ENCODE results near the gene RWDD1. TPM values are rescaled to one million over a fixed set of nuclear protein-coding genes. Genes with fewer than 3 reads are reported as not detected.
A peak's percentile ranks its signal among the peaks of the same experiment; 100 is the strongest.

The RWDD1 gene
- total and polyA plus RNA-seq, 5 donors from 2014 or later = 49.5 to 97.8 (median 70.7) TPM

- H3K36me3 ChIP-seq (ENCODE audit: control insufficient read depth, insufficient read depth, low read length) = no peaks in the 10 kb centered on the region
- H3K27me3 ChIP-seq (ENCODE audit: control insufficient read depth, insufficient read depth, low read length) = peaks cover 15% of the 10 kb centered on the region
- Mint-ChIP-seq H3K36me3 (no peaks in the 10 kb centered on the region), H3K4me3 (no peak overlapping the region), H3K9me3 (no peaks in the 10 kb centered on the region), H3K27ac (no peak overlapping the region), H3K27me3 (peaks cover 25% of the 10 kb centered on the region), H3K4me1 (peaks cover 0 to 5% (median 2%) of the 10 kb centered on the region in 4 donors)
- no peak overlapping the region for H3K27ac ChIP-seq (ENCODE audit: insufficient read depth, low read length, poor library complexity, severe bottlenecking)
- H3K4me3 ChIP-seq (ENCODE audit: low read depth, low read length) = no peak overlapping the region
- H3K9me3 ChIP-seq (ENCODE audit: control insufficient read depth in 2 of 2, low read length in 2 of 2) = no peaks in the 10 kb centered on the region
- H3K4me1 ChIP-seq (ENCODE audit: control insufficient read depth, insufficient read depth, low read length, poor library complexity, severe bottlenecking) = no peaks in the 10 kb centered on the region
- peak; percentile 85 to 89 for ATAC-seq (ENCODE audit: low read depth in 2 of 2)
- peak; percentile 46 to 69 (median 68) for DNase-seq
These were observed 39.4 kb upstream of the RWDD1 start for GRCh38 chr6:116531675-116532570.

GRCh38 chr6:116533233-116533957 is 37.9 kb upstream of the RWDD1 start:
- DNase-seq = no peak
- Histone ChIP-seq H3K27ac (ENCODE audit: insufficient read depth, low read length, poor library complexity, severe bottlenecking) (no peak overlapping the region), H3K36me3 (ENCODE audit: control insufficient read depth, insufficient read depth, low read length) (no peaks in the 10 kb centered on the region), H3K4me3 (ENCODE audit: low read depth, low read length) (no peak overlapping the region), H3K9me3 (ENCODE audit: control insufficient read depth in 2 of 2, low read length in 2 of 2) (no peaks in the 10 kb centered on the region), H3K4me1 (ENCODE audit: control insufficient read depth, insufficient read depth, low read length, poor library complexity, severe bottlenecking) (no peaks in the 10 kb centered on the region), H3K27me3 (ENCODE audit: control insufficient read depth, insufficient read depth, low read length) (peaks cover 15% of the 10 kb centered on the region)
- Mint-ChIP-seq H3K27ac (no peak overlapping the region), H3K4me3 (no peak overlapping the region), H3K27me3 (peaks cover 32% of the 10 kb centered on the region), H3K9me3 (no peaks in the 10 kb centered on the region), H3K4me1 (peaks cover 0 to 5% (median 2%) of the 10 kb centered on the region in 4 donors), H3K36me3 (no peaks in the 10 kb centered on the region)
- no peak for ATAC-seq (ENCODE audit: low read depth in 2 of 2)

- H3K36me3 Mint-ChIP-seq = no peaks in the 10 kb centered on the region
- Histone ChIP-seq H3K9me3 (ENCODE audit: control insufficient read depth in 2 of 2, low read length in 2 of 2) (no peaks in the 10 kb centered on the region), H3K27me3 (ENCODE audit: control insufficient read depth, insufficient read depth, low read length) (peaks cover 10% of the 10 kb centered on the region), H3K27ac (ENCODE audit: insufficient read depth, low read length, poor library complexity, severe bottlenecking) (no peak overlapping the region), H3K4me3 (ENCODE audit: low read depth, low read length) (no peak overlapping the region), H3K4me1 (ENCODE audit: control insufficient read depth, insufficient read depth, low read length, poor library complexity, severe bottlenecking) (no peaks in the 10 kb centered on the region), H3K36me3 (ENCODE audit: control insufficient read depth, insufficient read depth, low read length) (no peaks in the 10 kb centered on the region)
- H3K27ac Mint-ChIP-seq = no peak overlapping the region
- H3K4me3 Mint-ChIP-seq = no peak overlapping the region
- ATAC-seq (ENCODE audit: low read depth in 2 of 2) (no peak), DNase-seq (no peak)
- no peaks in the 10 kb centered on the region for H3K9me3 Mint-ChIP-seq
- peaks cover 0 to 5% (median 2%) of the 10 kb centered on the region in 4 donors for H3K4me1 Mint-ChIP-seq
- peaks cover 39% of the 10 kb centered on the region for H3K27me3 Mint-ChIP-seq
These were observed 36.2 kb upstream of the RWDD1 start for GRCh38 chr6:116535109-116535508.

GRCh38 chr6:116536216-116536621 is 35.1 kb upstream of the RWDD1 start:
- DNase-seq (peak; percentile 2 to 64 (median 48)), ATAC-seq (ENCODE audit: low read depth in 2 of 2) (peak in 1 of 2 donors; percentile 55)
- Mint-ChIP-seq H3K27me3 (peaks cover 36% of the 10 kb centered on the region), H3K9me3 (no peaks in the 10 kb centered on the region), H3K4me1 (peaks cover 0 to 5% (median 2%) of the 10 kb centered on the region in 4 donors), H3K36me3 (no peaks in the 10 kb centered on the region), H3K27ac (peak overlapping the region in 1 of 3 donors; percentile 48), H3K4me3 (peak overlapping the region in 1 of 4 donors; percentile 27)
- no peaks in the 10 kb centered on the region for H3K36me3 ChIP-seq (ENCODE audit: control insufficient read depth, insufficient read depth, low read length)
- no peaks in the 10 kb centered on the region for H3K4me1 ChIP-seq (ENCODE audit: control insufficient read depth, insufficient read depth, low read length, poor library complexity, severe bottlenecking)
- H3K27ac ChIP-seq (ENCODE audit: insufficient read depth, low read length, poor library complexity, severe bottlenecking) = no peak overlapping the region
- H3K4me3 ChIP-seq (ENCODE audit: low read depth, low read length) = no peak overlapping the region
- peaks cover 7% of the 10 kb centered on the region for H3K27me3 ChIP-seq (ENCODE audit: control insufficient read depth, insufficient read depth, low read length)
- H3K9me3 ChIP-seq (ENCODE audit: control insufficient read depth in 2 of 2, low read length in 2 of 2) = no peaks in the 10 kb centered on the region

- DNase-seq = no peak
- no peaks in the 10 kb centered on the region for H3K36me3 ChIP-seq (ENCODE audit: control insufficient read depth, insufficient read depth, low read length)
- peaks cover 48% of the 10 kb centered on the region for H3K27me3 Mint-ChIP-seq
- no peak overlapping the region for H3K27ac ChIP-seq (ENCODE audit: insufficient read depth, low read length, poor library complexity, severe bottlenecking)
- no peaks in the 10 kb centered on the region for H3K4me1 ChIP-seq (ENCODE audit: control insufficient read depth, insufficient read depth, low read length, poor library complexity, severe bottlenecking)
- peaks cover 0 to 2% (median 0%) of the 10 kb centered on the region in 7 donors for H3K9me3 Mint-ChIP-seq
- no peak for ATAC-seq (ENCODE audit: low read depth in 2 of 2)
- H3K4me3 Mint-ChIP-seq = no peak overlapping the region
- H3K36me3 Mint-ChIP-seq = no peaks in the 10 kb centered on the region
- H3K4me3 ChIP-seq (ENCODE audit: low read depth, low read length) = no peak overlapping the region
- no peaks in the 10 kb centered on the region for H3K4me1 Mint-ChIP-seq
- H3K27me3 ChIP-seq (ENCODE audit: control insufficient read depth, insufficient read depth, low read length) = peaks cover 17% of the 10 kb centered on the region
- H3K9me3 ChIP-seq (ENCODE audit: control insufficient read depth in 2 of 2, low read length in 2 of 2) = no peaks in the 10 kb centered on the region
- H3K27ac Mint-ChIP-seq = no peak overlapping the region
These were observed 28.9 kb upstream of the RWDD1 start for GRCh38 chr6:116542426-116542825.

GRCh38 chr6:116543149-116543548 is 28.2 kb upstream of the RWDD1 start:
- DNase-seq = no peak
- H3K4me1 ChIP-seq (ENCODE audit: control insufficient read depth, insufficient read depth, low read length, poor library complexity, severe bottlenecking) = no peaks in the 10 kb centered on the region
- H3K4me3 Mint-ChIP-seq = no peak overlapping the region
- no peak overlapping the region for H3K27ac Mint-ChIP-seq
- peaks cover 17% of the 10 kb centered on the region for H3K27me3 ChIP-seq (ENCODE audit: control insufficient read depth, insufficient read depth, low read length)
- ATAC-seq (ENCODE audit: low read depth in 2 of 2) = no peak
- H3K36me3 Mint-ChIP-seq = no peaks in the 10 kb centered on the region
- H3K4me3 ChIP-seq (ENCODE audit: low read depth, low read length) = no peak overlapping the region
- H3K27ac ChIP-seq (ENCODE audit: insufficient read depth, low read length, poor library complexity, severe bottlenecking) = no peak overlapping the region
- peaks cover 49% of the 10 kb centered on the region for H3K27me3 Mint-ChIP-seq
- H3K9me3 Mint-ChIP-seq = peaks cover 0 to 2% (median 0%) of the 10 kb centered on the region in 7 donors
- H3K36me3 ChIP-seq (ENCODE audit: control insufficient read depth, insufficient read depth, low read length) = no peaks in the 10 kb centered on the region
- H3K4me1 Mint-ChIP-seq = no peaks in the 10 kb centered on the region
- no peaks in the 10 kb centered on the region for H3K9me3 ChIP-seq (ENCODE audit: control insufficient read depth in 2 of 2, low read length in 2 of 2)

- H3K27me3 ChIP-seq (ENCODE audit: control insufficient read depth, insufficient read depth, low read length) = peaks cover 17% of the 10 kb centered on the region
- H3K36me3 ChIP-seq (ENCODE audit: control insufficient read depth, insufficient read depth, low read length) = no peaks in the 10 kb centered on the region
- no peak within 1 kb of the TSS for H3K27ac ChIP-seq (ENCODE audit: insufficient read depth, low read length, poor library complexity, severe bottlenecking)
- no peak within 1 kb of the TSS for H3K4me3 ChIP-seq (ENCODE audit: low read depth, low read length)
- ATAC-seq (ENCODE audit: low read depth in 2 of 2) (no peak), DNase-seq (no peak)
- no peaks in the 10 kb centered on the region for H3K9me3 ChIP-seq (ENCODE audit: control insufficient read depth in 2 of 2, low read length in 2 of 2)
- Mint-ChIP-seq H3K9me3 (peaks cover 0 to 2% (median 0%) of the 10 kb centered on the region in 7 donors), H3K27ac (no peak within 1 kb of the TSS), H3K4me1 (no peaks in the 10 kb centered on the region), H3K36me3 (no peaks in the 10 kb centered on the region), H3K4me3 (no peak within 1 kb of the TSS), H3K27me3 (peaks cover 45% of the 10 kb centered on the region)
- H3K4me1 ChIP-seq (ENCODE audit: control insufficient read depth, insufficient read depth, low read length, poor library complexity, severe bottlenecking) = no peaks in the 10 kb centered on the region
These were observed 25.7 kb upstream of the RWDD1 start, which contains the start of gene TRAPPC3L for GRCh38 chr6:116545651-116546050. Gene TRAPPC3L, minus strand, starts transcription at chr6:116545684. Its CDS starts 170 bp downstream, at chr6:116545514.

All from CD4-positive, CD25-positive, alpha-beta regulatory T cell (primary cell).